Adrenal gland (tissue), 5 donors: Measurements from ENCODE around the gene PLIN5.

Experiments
- POLR2A ChIP-seq, 2 donors: fragments of 450-650 bp; IDR thresholded peaks; one replicate each; pipeline ENCODE4 v1.6.1; 2017; ENCODE audit warnings: antibody characterized with exemption in 2 of 2, mild to moderate bottlenecking in 2 of 2, moderate library complexity in 1 of 2
- TF ChIP-seq, protein P1 (sequence below), 6 experiments: fragments of 450-650 bp in 4 of 6; fragments of 200-600 bp in 2 of 6; sonication (generic) in 1 of 6; IDR thresholded peaks; 1 replicate in 5 of 6; 2 replicates in 1 of 6; pipeline versions ENCODE4 v1.5.1 to v1.8.0; 2016 to 2021; ENCODE audit warnings: antibody characterized with exemption in 6 of 6, mild to moderate bottlenecking in 2 of 6, moderate library complexity in 1 of 6
- donor health status: DM: no; HTN: no; CAD: no.

DNA sequence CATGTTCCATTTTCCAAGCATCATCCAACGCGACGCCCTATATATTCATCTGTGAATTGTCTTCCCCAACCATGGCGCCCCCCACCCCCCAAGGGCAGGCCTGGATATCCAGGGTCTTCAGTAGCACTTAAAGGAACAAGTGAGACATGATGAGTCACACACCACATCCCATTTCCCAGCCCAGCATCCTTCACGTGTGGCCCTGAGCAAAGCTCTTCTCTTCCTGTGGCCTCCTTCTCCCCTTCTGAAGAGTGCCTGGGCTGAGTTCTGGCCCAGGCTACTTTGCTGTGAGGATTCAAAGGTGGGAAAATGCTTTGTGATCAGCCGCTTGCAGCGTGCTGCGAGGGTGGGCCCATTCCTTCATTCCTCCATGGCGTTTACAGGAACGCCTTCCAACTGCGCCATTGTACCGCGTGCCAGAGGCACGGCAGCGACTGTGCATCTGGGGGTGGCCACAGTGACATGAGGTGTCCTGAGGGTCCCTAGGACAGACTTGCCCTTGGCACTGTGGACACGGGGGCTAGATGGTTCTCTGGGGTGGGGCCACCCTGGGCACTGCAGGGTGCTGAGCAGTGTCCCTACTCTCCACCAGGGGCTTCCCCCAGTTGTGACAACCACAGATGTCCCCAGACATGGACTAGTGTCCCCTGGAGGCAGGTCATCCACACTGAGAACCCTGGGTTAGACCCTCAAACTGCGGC is 28.4 kb downstream of the PLIN5 start:
- TF ChIP-seq, protein P1, sequence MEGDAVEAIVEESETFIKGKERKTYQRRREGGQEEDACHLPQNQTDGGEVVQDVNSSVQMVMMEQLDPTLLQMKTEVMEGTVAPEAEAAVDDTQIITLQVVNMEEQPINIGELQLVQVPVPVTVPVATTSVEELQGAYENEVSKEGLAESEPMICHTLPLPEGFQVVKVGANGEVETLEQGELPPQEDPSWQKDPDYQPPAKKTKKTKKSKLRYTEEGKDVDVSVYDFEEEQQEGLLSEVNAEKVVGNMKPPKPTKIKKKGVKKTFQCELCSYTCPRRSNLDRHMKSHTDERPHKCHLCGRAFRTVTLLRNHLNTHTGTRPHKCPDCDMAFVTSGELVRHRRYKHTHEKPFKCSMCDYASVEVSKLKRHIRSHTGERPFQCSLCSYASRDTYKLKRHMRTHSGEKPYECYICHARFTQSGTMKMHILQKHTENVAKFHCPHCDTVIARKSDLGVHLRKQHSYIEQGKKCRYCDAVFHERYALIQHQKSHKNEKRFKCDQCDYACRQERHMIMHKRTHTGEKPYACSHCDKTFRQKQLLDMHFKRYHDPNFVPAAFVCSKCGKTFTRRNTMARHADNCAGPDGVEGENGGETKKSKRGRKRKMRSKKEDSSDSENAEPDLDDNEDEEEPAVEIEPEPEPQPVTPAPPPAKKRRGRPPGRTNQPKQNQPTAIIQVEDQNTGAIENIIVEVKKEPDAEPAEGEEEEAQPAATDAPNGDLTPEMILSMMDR (IDR thresholded peaks at IDR 0.05), result no peak
- no peak for TF ChIP-seq POLR2A (IDR thresholded peaks at IDR 0.05)
